PFSK-1 (cell line): ENCODE measurements around the gene FGGY.

Experiments used
- SIN3A ChIP-seq: IDR thresholded peaks from 2 replicates; pipeline ENCODE4 v1.6.1; 2012; ENCODE audit warnings: mild to moderate bottlenecking, low read length, moderate library complexity, borderline replicate concordance; ENCODE audit not compliant: insufficient read depth
- TAF1 ChIP-seq: IDR thresholded peaks from 2 replicates; pipeline ENCODE4 v1.6.1; 2012; ENCODE audit warnings: low read length, control low read depth, borderline replicate concordance; ENCODE audit not compliant: insufficient read depth
- TF ChIP-seq, protein P1 (sequence below), 2 experiments: IDR thresholded peaks; 2 replicates each; pipeline versions ENCODE4 v1.6.1 to v1.8.0; 2011 to 2012; ENCODE audit warnings: low read depth in 2 of 2, low read length in 2 of 2, control low read depth in 1 of 2, inconsistent platforms in 1 of 2, mild to moderate bottlenecking in 1 of 2, moderate library complexity in 1 of 2; ENCODE audit not compliant: insufficient read depth in 1 of 2

- TF ChIP-seq TAF1 (no peak), SIN3A (no peak)
- TF ChIP-seq, protein P1, sequence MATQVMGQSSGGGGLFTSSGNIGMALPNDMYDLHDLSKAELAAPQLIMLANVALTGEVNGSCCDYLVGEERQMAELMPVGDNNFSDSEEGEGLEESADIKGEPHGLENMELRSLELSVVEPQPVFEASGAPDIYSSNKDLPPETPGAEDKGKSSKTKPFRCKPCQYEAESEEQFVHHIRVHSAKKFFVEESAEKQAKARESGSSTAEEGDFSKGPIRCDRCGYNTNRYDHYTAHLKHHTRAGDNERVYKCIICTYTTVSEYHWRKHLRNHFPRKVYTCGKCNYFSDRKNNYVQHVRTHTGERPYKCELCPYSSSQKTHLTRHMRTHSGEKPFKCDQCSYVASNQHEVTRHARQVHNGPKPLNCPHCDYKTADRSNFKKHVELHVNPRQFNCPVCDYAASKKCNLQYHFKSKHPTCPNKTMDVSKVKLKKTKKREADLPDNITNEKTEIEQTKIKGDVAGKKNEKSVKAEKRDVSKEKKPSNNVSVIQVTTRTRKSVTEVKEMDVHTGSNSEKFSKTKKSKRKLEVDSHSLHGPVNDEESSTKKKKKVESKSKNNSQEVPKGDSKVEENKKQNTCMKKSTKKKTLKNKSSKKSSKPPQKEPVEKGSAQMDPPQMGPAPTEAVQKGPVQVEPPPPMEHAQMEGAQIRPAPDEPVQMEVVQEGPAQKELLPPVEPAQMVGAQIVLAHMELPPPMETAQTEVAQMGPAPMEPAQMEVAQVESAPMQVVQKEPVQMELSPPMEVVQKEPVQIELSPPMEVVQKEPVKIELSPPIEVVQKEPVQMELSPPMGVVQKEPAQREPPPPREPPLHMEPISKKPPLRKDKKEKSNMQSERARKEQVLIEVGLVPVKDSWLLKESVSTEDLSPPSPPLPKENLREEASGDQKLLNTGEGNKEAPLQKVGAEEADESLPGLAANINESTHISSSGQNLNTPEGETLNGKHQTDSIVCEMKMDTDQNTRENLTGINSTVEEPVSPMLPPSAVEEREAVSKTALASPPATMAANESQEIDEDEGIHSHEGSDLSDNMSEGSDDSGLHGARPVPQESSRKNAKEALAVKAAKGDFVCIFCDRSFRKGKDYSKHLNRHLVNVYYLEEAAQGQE (IDR thresholded peaks at IDR 0.05; ENCODE audit: insufficient read depth in 1 of 2, low read depth in 2 of 2, low read length in 2 of 2), result no peak
These were observed 114.3 kb downstream of the FGGY start for GRCh38 chr1:59411147-59411546.
